Astrocyte (in vitro differentiated cells and primary cell): ENCODE measurements around the gene ACKR3. TPM values are rescaled to one million over a fixed set of nuclear protein-coding genes. Genes with fewer than 3 reads are reported as not detected.

Source experiments
- DNase-seq: peaks from one replicate; pipeline ENCODE4 v3.0.0-alpha.2; 2010; ENCODE audit warnings: low read depth
- FAIRE-seq: peaks from 2 replicates; lab custom pipeline; 2011; peaks lifted over from hg19 to GRCh38; lab: Jason Lieb, UNC
- H2AFZ ChIP-seq: 2 replicates; pipeline ENCODE4 v1.6.0; 2012; ENCODE audit warnings: low read depth, low read length, inconsistent platforms
- H3K27ac ChIP-seq: 2 replicates; pipeline ENCODE4 v1.5.1; 2011; ENCODE audit warnings: low read depth, low read length, inconsistent platforms
- H3K27me3 ChIP-seq: 2 replicates; pipeline ENCODE4 v1.6.0; 2011; ENCODE audit warnings: low read length, inconsistent platforms; ENCODE audit not compliant: insufficient read depth
- H3K36me3 ChIP-seq: 2 replicates; pipeline ENCODE4 v1.5.1; 2011; ENCODE audit warnings: low read length, inconsistent platforms; ENCODE audit not compliant: insufficient read depth
- H3K4me1 ChIP-seq: 2 replicates; pipeline ENCODE4 v1.5.1; 2011; ENCODE audit warnings: low read length, inconsistent platforms; ENCODE audit not compliant: insufficient read depth
- H3K4me2 ChIP-seq: 2 replicates; pipeline ENCODE4 v1.6.0; 2012; ENCODE audit warnings: low read length, inconsistent platforms
- H3K4me3 ChIP-seq: 2 replicates; pipeline ENCODE4 v1.5.1; 2011; ENCODE audit warnings: low read depth, mild to moderate bottlenecking, low read length, inconsistent platforms; ENCODE audit not compliant: insufficient read depth
- H3K79me2 ChIP-seq: 2 replicates; pipeline ENCODE4 v1.6.0; 2012; ENCODE audit warnings: mild to moderate bottlenecking, low read length, inconsistent platforms; ENCODE audit not compliant: insufficient read depth
- H3K9ac ChIP-seq: 2 replicates; pipeline ENCODE4 v1.6.0; 2012; ENCODE audit warnings: mild to moderate bottlenecking, low read length, inconsistent platforms
- H3K9me3 ChIP-seq: 2 replicates; pipeline ENCODE4 v1.5.1; 2012; ENCODE audit warnings: low read depth, mild to moderate bottlenecking, low read length, inconsistent platforms; ENCODE audit not compliant: insufficient read depth
- H4K20me1 ChIP-seq: 2 replicates; pipeline ENCODE4 v1.6.0; 2012; ENCODE audit warnings: low read length, inconsistent platforms; ENCODE audit not compliant: insufficient read depth
- H3K27ac Mint-ChIP-seq: one replicate; pipeline ENCODE4 v1.8.0; 2021; ENCODE audit warnings: mild to moderate bottlenecking, mixed read lengths; ENCODE audit not compliant: unreplicated experiment
- H3K27me3 Mint-ChIP-seq: one replicate; pipeline ENCODE4 v1.8.0; 2021; ENCODE audit warnings: low read depth, mixed read lengths; ENCODE audit not compliant: unreplicated experiment
- H3K36me3 Mint-ChIP-seq: one replicate; pipeline ENCODE4 v1.8.0; 2021; ENCODE audit warnings: low read depth, mixed read lengths; ENCODE audit not compliant: unreplicated experiment
- H3K4me1 Mint-ChIP-seq: one replicate; pipeline ENCODE4 v1.8.0; 2021; ENCODE audit warnings: low read depth, mixed read lengths; ENCODE audit not compliant: unreplicated experiment
- H3K4me3 Mint-ChIP-seq: one replicate; pipeline ENCODE4 v1.8.0; 2021; ENCODE audit warnings: mild to moderate bottlenecking, moderate library complexity, mixed read lengths; ENCODE audit not compliant: unreplicated experiment
- H3K9me3 Mint-ChIP-seq: one replicate; pipeline ENCODE4 v1.8.0; 2021; ENCODE audit warnings: mild to moderate bottlenecking, mixed read lengths; ENCODE audit not compliant: unreplicated experiment
- EZH2 ChIP-seq: IDR thresholded peaks from 2 replicates; pipeline ENCODE4 v1.6.1; 2012; ENCODE audit warnings: mild to moderate bottlenecking, low read length, inconsistent platforms; ENCODE audit not compliant: insufficient read depth
- total RNA-seq: library from RNA; stranded (reverse); gene quantifications from 2 replicates; pipeline ENCODE4 v1.2.1, GENCODE V29; 2021
- TF ChIP-seq, protein P1 (sequence below): IDR thresholded peaks from 2 replicates; pipeline ENCODE4 v1.5.1; 2011; ENCODE audit warnings: low read depth, mild to moderate bottlenecking, inconsistent platforms, low read length, moderate library complexity; ENCODE audit not compliant: insufficient read depth

Gene ACKR3
- total RNA-seq, 1 donor from 2014 or later, result 72.7 TPM

DNA sequence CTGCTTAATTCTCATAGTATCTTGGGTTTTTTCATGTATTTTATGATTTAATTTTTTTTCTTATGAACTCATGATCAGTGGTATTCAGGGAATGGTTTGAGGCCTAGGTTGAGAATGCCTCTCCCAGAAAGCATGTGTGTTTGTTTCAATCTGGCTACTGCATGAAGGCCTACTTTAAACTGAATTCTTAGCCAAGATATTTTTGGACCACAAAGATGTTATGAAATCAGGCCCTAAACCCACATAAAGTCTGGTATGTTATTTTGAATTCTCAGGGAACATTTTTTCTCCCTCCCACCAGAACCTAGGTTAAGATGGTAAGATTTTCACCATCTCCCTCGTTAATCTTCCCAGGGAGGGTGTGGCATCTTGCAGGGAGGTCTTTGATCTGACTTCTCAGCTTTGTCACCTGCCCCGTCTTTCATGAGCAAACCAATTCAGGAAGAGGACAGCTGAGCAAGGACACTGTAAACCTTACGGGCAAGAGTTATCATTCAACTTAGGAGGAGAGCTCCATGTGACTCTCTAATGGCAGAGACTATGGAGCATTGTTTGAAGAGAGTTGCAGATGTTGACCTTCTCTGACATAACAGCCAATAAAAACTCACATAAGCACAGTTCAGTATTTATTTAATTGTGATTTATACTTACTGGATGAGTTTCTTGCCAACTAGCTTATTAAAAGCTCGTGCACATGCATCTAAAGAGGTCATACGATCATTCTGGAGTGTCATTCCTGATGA lies 21.3 kb upstream of the ACKR3 start:
- H3K36me3 ChIP-seq, result no peaks in the 10 kb centered on the region
- H3K9me3 ChIP-seq, result no peaks in the 10 kb centered on the region
- no peaks in the 10 kb centered on the region for H3K79me2 ChIP-seq
- no peak overlapping the region for H3K9ac ChIP-seq
- Mint-ChIP-seq H3K27ac (peak overlapping the region; percentile 70), H3K4me3 (no peak overlapping the region), H3K36me3 (no peaks in the 10 kb centered on the region), H3K27me3 (peaks cover 30% of the 10 kb centered on the region), H3K9me3 (peaks cover 2% of the 10 kb centered on the region), H3K4me1 (peaks cover 17% of the 10 kb centered on the region)
- H2AFZ ChIP-seq, result no peak overlapping the region
- FAIRE-seq (no peak), DNase-seq (peak; percentile 87)
- H3K4me3 ChIP-seq, result no peak overlapping the region
- peaks cover 2% of the 10 kb centered on the region for H3K27me3 ChIP-seq
- no peaks in the 10 kb centered on the region for H3K4me1 ChIP-seq
- TF ChIP-seq, protein P1, sequence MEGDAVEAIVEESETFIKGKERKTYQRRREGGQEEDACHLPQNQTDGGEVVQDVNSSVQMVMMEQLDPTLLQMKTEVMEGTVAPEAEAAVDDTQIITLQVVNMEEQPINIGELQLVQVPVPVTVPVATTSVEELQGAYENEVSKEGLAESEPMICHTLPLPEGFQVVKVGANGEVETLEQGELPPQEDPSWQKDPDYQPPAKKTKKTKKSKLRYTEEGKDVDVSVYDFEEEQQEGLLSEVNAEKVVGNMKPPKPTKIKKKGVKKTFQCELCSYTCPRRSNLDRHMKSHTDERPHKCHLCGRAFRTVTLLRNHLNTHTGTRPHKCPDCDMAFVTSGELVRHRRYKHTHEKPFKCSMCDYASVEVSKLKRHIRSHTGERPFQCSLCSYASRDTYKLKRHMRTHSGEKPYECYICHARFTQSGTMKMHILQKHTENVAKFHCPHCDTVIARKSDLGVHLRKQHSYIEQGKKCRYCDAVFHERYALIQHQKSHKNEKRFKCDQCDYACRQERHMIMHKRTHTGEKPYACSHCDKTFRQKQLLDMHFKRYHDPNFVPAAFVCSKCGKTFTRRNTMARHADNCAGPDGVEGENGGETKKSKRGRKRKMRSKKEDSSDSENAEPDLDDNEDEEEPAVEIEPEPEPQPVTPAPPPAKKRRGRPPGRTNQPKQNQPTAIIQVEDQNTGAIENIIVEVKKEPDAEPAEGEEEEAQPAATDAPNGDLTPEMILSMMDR, result no peak
- no peak for TF ChIP-seq EZH2
- no peak overlapping the region for H3K4me2 ChIP-seq
- H3K27ac ChIP-seq, result no peak overlapping the region
- H4K20me1 ChIP-seq, result no peaks in the 10 kb centered on the region

DNA sequence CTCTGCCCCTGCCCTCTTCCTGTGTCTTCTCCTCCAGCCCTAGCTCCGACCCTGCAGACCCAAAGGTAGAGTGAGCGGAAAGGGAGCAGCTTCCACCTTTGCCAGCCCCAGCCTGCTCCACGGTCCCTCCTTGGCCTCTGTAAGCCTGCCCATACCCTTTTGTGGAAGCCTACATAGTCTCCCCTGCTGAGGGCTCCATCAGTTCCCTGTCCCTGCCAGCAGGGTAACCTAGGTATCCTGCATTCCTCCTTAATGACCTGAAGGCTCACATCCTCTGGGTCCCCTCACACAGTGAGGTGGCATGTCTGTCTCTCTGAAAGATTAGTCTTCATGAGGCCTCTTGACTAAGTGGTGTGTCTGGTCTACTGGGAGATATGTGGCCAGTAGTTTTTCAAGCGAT lies 20.5 kb upstream of the ACKR3 start:
- H3K4me3 Mint-ChIP-seq, result no peak overlapping the region
- peaks cover 17% of the 10 kb centered on the region for H3K4me1 Mint-ChIP-seq
- Histone ChIP-seq H3K79me2 (no peaks in the 10 kb centered on the region), H3K9ac (no peak overlapping the region), H3K9me3 (no peaks in the 10 kb centered on the region), H3K27me3 (peaks cover 2% of the 10 kb centered on the region), H4K20me1 (no peaks in the 10 kb centered on the region), H3K4me1 (no peaks in the 10 kb centered on the region), H3K4me2 (no peak overlapping the region), H3K27ac (no peak overlapping the region), H3K4me3 (no peak overlapping the region), H2AFZ (no peak overlapping the region), H3K36me3 (no peaks in the 10 kb centered on the region)
- no peak overlapping the region for H3K27ac Mint-ChIP-seq
- DNase-seq (no peak), FAIRE-seq (no peak)
- peaks cover 33% of the 10 kb centered on the region for H3K27me3 Mint-ChIP-seq
- no peaks in the 10 kb centered on the region for H3K36me3 Mint-ChIP-seq
- H3K9me3 Mint-ChIP-seq, result peaks cover 5% of the 10 kb centered on the region
- no peak for TF ChIP-seq EZH2
- TF ChIP-seq, protein P1, result no peak

DNA sequence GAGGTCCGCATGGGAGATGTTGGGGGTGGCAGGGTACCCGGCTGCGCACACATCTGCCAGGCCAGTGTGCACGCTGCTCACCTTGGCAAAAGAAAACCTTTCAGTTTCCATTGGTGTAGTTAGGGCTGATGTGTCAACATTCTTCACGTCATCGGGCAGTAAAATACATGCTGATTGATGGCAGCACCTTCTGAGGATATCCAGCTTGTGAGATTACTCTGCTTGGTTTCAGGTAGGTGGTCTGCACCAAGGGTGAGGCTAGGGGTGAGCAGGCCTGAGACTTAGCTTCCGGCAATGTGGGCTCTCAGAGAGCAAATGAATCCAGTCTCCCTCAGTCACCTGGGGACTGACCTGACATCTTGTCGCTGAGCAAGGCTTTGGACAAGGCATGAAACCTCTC lies 19.3 kb upstream of the ACKR3 start:
- Mint-ChIP-seq H3K9me3 (peaks cover 3% of the 10 kb centered on the region), H3K4me1 (peaks cover 19% of the 10 kb centered on the region), H3K27me3 (peaks cover 35% of the 10 kb centered on the region), H3K36me3 (no peaks in the 10 kb centered on the region), H3K27ac (no peak overlapping the region), H3K4me3 (no peak overlapping the region)
- no peak overlapping the region for H3K27ac ChIP-seq
- H3K36me3 ChIP-seq, result no peaks in the 10 kb centered on the region
- FAIRE-seq (no peak), DNase-seq (no peak)
- H3K79me2 ChIP-seq, result no peaks in the 10 kb centered on the region
- no peak overlapping the region for H3K4me3 ChIP-seq
- peaks cover 3% of the 10 kb centered on the region for H3K9me3 ChIP-seq
- no peaks in the 10 kb centered on the region for H3K4me1 ChIP-seq
- H2AFZ ChIP-seq, result no peak overlapping the region
- TF ChIP-seq, protein P1, result no peak
- no peak for TF ChIP-seq EZH2
- H3K4me2 ChIP-seq, result no peak overlapping the region
- H3K9ac ChIP-seq, result no peak overlapping the region
- H4K20me1 ChIP-seq, result no peaks in the 10 kb centered on the region
- peaks cover 2% of the 10 kb centered on the region for H3K27me3 ChIP-seq
